CD4-positive, alpha-beta T cell (primary cell): ENCODE data around the gene HOXA7. TPM values are rescaled to one million over a fixed set of nuclear protein-coding genes. Genes with fewer than 3 reads are reported as not detected.
A peak's percentile ranks its signal among the peaks of the same experiment; 100 is the strongest.

Experiments
- ATAC-seq: fragments of 200-7000 bp; cut with Tn5 transposase; one replicate; pipeline ENCODE4 v1.10.0; 2022; ENCODE audit warnings: mild to moderate bottlenecking; ENCODE audit not compliant: poor library complexity
- CTCF ChIA-PET: fragments of 350-600 bp; sonication (Branson Sonifier 250); formaldehyde crosslinking; loops from one replicate; lab custom pipeline; 2021; ENCODE audit warnings: antibody characterized with exemption, inconsistent platforms; lab: Charles Lee
- POLR2A ChIA-PET: fragments of 350-600 bp; sonication (Branson Sonifier 250); formaldehyde crosslinking; loops from one replicate; lab custom pipeline; 2021; ENCODE audit warnings: antibody characterized with exemption, inconsistent platforms; lab: Charles Lee
- DNase-seq, 14 experiments: peaks; one replicate each; pipeline ENCODE4 v3.0.0-alpha.2; 2013 to 2020; ENCODE audit warnings: mixed read lengths in 2 of 14
- H3K27ac ChIP-seq, 2 donors: one replicate each; pipeline versions ENCODE4 v1.5.1 to v1.7.0; 2013; ENCODE audit warnings: low read length in 2 of 2, low read depth in 1 of 2, mild to moderate bottlenecking in 1 of 2
- H3K27me3 ChIP-seq, 2 experiments: 1 replicate in 1 of 2; 2 replicates in 1 of 2; pipeline versions ENCODE4 v1.6.1 to v1.7.0; 2013; ENCODE audit warnings: low read length in 2 of 2, control low read depth in 1 of 2, mild to moderate bottlenecking in 1 of 2, moderate library complexity in 1 of 2; ENCODE audit not compliant: insufficient read depth in 2 of 2, control insufficient read depth in 1 of 2
- H3K36me3 ChIP-seq: one replicate; pipeline ENCODE4 v1.6.1; 2013; ENCODE audit warnings: low read length, control low read depth; ENCODE audit not compliant: insufficient read depth
- H3K4me1 ChIP-seq: one replicate; pipeline ENCODE4 v1.6.1; 2013; ENCODE audit warnings: low read length, control low read depth; ENCODE audit not compliant: insufficient read depth
- H3K4me3 ChIP-seq: one replicate; pipeline ENCODE4 v1.5.1; 2013; ENCODE audit warnings: mild to moderate bottlenecking, low read length, moderate library complexity
- H3K9me3 ChIP-seq, 2 experiments: 1 replicate in 1 of 2; 2 replicates in 1 of 2; pipeline versions ENCODE4 v1.6.1 to v1.7.0; 2013; ENCODE audit warnings: low read length in 2 of 2, mild to moderate bottlenecking in 2 of 2, control low read depth in 1 of 2, moderate library complexity in 1 of 2; ENCODE audit not compliant: control insufficient read depth in 1 of 2, insufficient read depth in 1 of 2
- H3K27ac Mint-ChIP-seq: one replicate; pipeline ENCODE4 v1.8.0; 2020; ENCODE audit warnings: mixed read lengths
- H3K27me3 Mint-ChIP-seq: one replicate; pipeline ENCODE4 v1.8.0; 2021; ENCODE audit warnings: mixed read lengths
- H3K36me3 Mint-ChIP-seq: one replicate; pipeline ENCODE4 v1.8.0; 2021; ENCODE audit warnings: low read depth, mixed read lengths
- H3K4me1 Mint-ChIP-seq: one replicate; pipeline ENCODE4 v1.8.0; 2021; ENCODE audit warnings: low read depth, mixed read lengths
- H3K4me3 Mint-ChIP-seq: one replicate; pipeline ENCODE4 v1.8.0; 2020; ENCODE audit warnings: mild to moderate bottlenecking, mixed read lengths
- H3K9me3 Mint-ChIP-seq: one replicate; pipeline ENCODE4 v1.8.0; 2020; ENCODE audit warnings: mixed read lengths
- CTCF ChIP-seq: fragments of 200-600 bp; IDR thresholded peaks from one replicate; pipeline ENCODE4 v1.8.0; 2022; ENCODE audit warnings: antibody characterized with exemption, mild to moderate bottlenecking
- intact Hi-C, 2 experiments: fragments of 100-400 bp; cut with DNase I in 1 of 2; cut with micrococcal nuclease in 1 of 2; formaldehyde crosslinking; loops; one replicate each; pipeline versions ENCODE4 v1.15.1 to v1.9.0; 2023 to 2025; cut with DNase I, micrococcal nuclease
- total RNA-seq, 174 experiments: library from RNA in 2 of 174; stranded (reverse) in 2 of 174; gene quantifications; one replicate each; pipeline ENCODE4 v1.2.3 and lab custom pipeline; 2021 to 2026

The HOXA7 gene
- total RNA-seq, 2 experiments from 2014 or later = not detected

GRCh38 chr7:27192546-27193334 is 36.3 kb upstream of the HOXA7 start:
- POLR2A ChIA-PET = interaction anchor here (0.5 to 1.5 kb wide), 5 partner anchors 10 to 419 kb away, joined by 3 to 5 read pairs (median 4); no protein-coding TSS in a partner anchor
- Mint-ChIP-seq H3K36me3 (no peaks in the 10 kb centered on the region), H3K4me3 (peak overlapping the region; percentile 76), H3K27ac (no peak overlapping the region), H3K9me3 (no peaks in the 10 kb centered on the region), H3K4me1 (peaks cover 51% of the 10 kb centered on the region), H3K27me3 (peaks cover 99% of the 10 kb centered on the region)
- peak; percentile 33 for ATAC-seq
- peak in 2 of 14 experiments; percentile 57 to 59 for DNase-seq
- CTCF ChIA-PET = interaction anchor here (0.8 to 1.5 kb wide), 3 partner anchors 13 to 42 kb away, joined by 3 to 9 read pairs (median 3); no protein-coding TSS in a partner anchor
- intact Hi-C loops = loop anchor here (1.0 to 10.0 kb wide), 4 partner anchors 472 to 992 kb away; partner anchors contain the start of genes HIBADH (in 1 of the 2), JAZF1 (in 1 of the 2) and TAX1BP1 (in 1 of the 2)
- peaks cover 89 to 96% of the 10 kb centered on the region in 2 experiments for H3K27me3 ChIP-seq
- peaks cover 0 to 32% of the 10 kb centered on the region in 2 experiments for H3K9me3 ChIP-seq
- H3K27ac ChIP-seq = no peak overlapping the region
- H3K4me1 ChIP-seq = peaks cover 49% of the 10 kb centered on the region
- peak overlapping the region; percentile 18 for H3K4me3 ChIP-seq
- H3K36me3 ChIP-seq = no peaks in the 10 kb centered on the region
- TF ChIP-seq CTCF = no peak

- H3K4me3 Mint-ChIP-seq = peak overlapping the region; percentile 45
- H3K27ac ChIP-seq = no peak overlapping the region
- DNase-seq (no peak), ATAC-seq (no peak)
- no peak overlapping the region for H3K4me3 ChIP-seq
- no peak overlapping the region for H3K27ac Mint-ChIP-seq
- no peaks in the 10 kb centered on the region for H3K9me3 Mint-ChIP-seq
- peaks cover 89 to 96% of the 10 kb centered on the region in 2 experiments for H3K27me3 ChIP-seq
- no peaks in the 10 kb centered on the region for H3K36me3 Mint-ChIP-seq
- CTCF ChIA-PET = interaction anchor here (0.8 to 1.5 kb wide), 3 partner anchors 12 to 41 kb away, joined by 3 to 9 read pairs (median 3); no protein-coding TSS in a partner anchor
- no peaks in the 10 kb centered on the region for H3K36me3 ChIP-seq
- H3K9me3 ChIP-seq = peaks cover 0 to 36% of the 10 kb centered on the region in 2 experiments
- peaks cover 99% of the 10 kb centered on the region for H3K27me3 Mint-ChIP-seq
- peaks cover 56% of the 10 kb centered on the region for H3K4me1 Mint-ChIP-seq
- intact Hi-C loops = loop anchor here (1.0 to 10.0 kb wide), 4 partner anchors 473 to 993 kb away; partner anchors contain the start of genes HIBADH (in 1 of the 2), JAZF1 (in 1 of the 2) and TAX1BP1 (in 1 of the 2)
- POLR2A ChIA-PET = interaction anchor here (0.5 to 1.5 kb wide), 5 partner anchors 9 to 419 kb away, joined by 3 to 5 read pairs (median 4); no protein-coding TSS in a partner anchor
- peaks cover 54% of the 10 kb centered on the region for H3K4me1 ChIP-seq
- TF ChIP-seq CTCF = no peak
Measured at GRCh38 chr7:27191833-27192545, 35.5 kb upstream of the HOXA7 start.

GRCh38 chr7:27191161-27191731 is 34.8 kb upstream of the HOXA7 start:
- CTCF ChIA-PET = interaction anchor here (1.1 to 1.5 kb wide), 3 partner anchors 12 to 830 kb away, joined by 3 to 9 read pairs (median 6); no protein-coding TSS in a partner anchor
- H3K4me1 Mint-ChIP-seq = peaks cover 61% of the 10 kb centered on the region
- TF ChIP-seq CTCF = no peak

More at GRCh38 chr7:27191161-27191731, 34.8 kb upstream of the HOXA7 start:
- H3K36me3 Mint-ChIP-seq = no peaks in the 10 kb centered on the region
- POLR2A ChIA-PET = no interaction called here
- H3K27me3 ChIP-seq = peaks cover 92 to 96% of the 10 kb centered on the region in 2 experiments
- peaks cover 99% of the 10 kb centered on the region for H3K27me3 Mint-ChIP-seq
- intact Hi-C loops = loop anchor here in 1 of 2 experiments (10.0 kb wide), 3 partner anchors 474 to 994 kb away; partner anchors contain the start of genes HIBADH, JAZF1 and TAX1BP1
- no peak overlapping the region for H3K4me3 ChIP-seq
- peaks cover 0 to 39% of the 10 kb centered on the region in 2 experiments for H3K9me3 ChIP-seq
- H3K36me3 ChIP-seq = no peaks in the 10 kb centered on the region
- no peaks in the 10 kb centered on the region for H3K9me3 Mint-ChIP-seq
- ATAC-seq (no peak), DNase-seq (no peak)
- no peak overlapping the region for H3K27ac Mint-ChIP-seq
- H3K4me1 ChIP-seq = peaks cover 58% of the 10 kb centered on the region
- H3K4me3 Mint-ChIP-seq = peak overlapping the region; percentile 45
- no peak overlapping the region for H3K27ac ChIP-seq
